Lung (tissue), 12 donors: ENCODE results near the gene NOPCHAP1. TPM values are rescaled to one million over a fixed set of nuclear protein-coding genes. Genes with fewer than 3 reads are reported as not detected.
A peak's percentile ranks its signal among the peaks of the same experiment; 100 is the strongest.
"Not testable (repeated sequence)": the region's sequence is repeated elsewhere in the genome, so short reads cannot be mapped to it uniquely, and the experiment has no call there.

Experiments used
- ATAC-seq: fragments of 200-7000 bp; cut with Tn5 transposase; one replicate; pipeline ENCODE4 v1.9.1; 2020; ENCODE audit warnings: moderate number of reproducible peaks; ENCODE audit not compliant: insufficient read depth, low FRiP score
- DNase-seq, 3 donors: peaks; one replicate each; pipeline ENCODE4 v3.0.0-alpha.2; 2013 to 2017
- H3K27ac ChIP-seq, 2 donors: one replicate each; pipeline ENCODE4 v1.5.1; 2013; ENCODE audit warnings: mild to moderate bottlenecking in 2 of 2, moderate library complexity in 2 of 2, control low read depth in 1 of 2, inconsistent platforms in 1 of 2, low read depth in 1 of 2, low read length in 1 of 2
- H3K27me3 ChIP-seq, 3 donors: one replicate each; pipeline ENCODE4 v1.5.1; 2013; ENCODE audit warnings: low read length in 2 of 3; ENCODE audit not compliant: control insufficient read depth in 3 of 3, insufficient read depth in 3 of 3
- H3K36me3 ChIP-seq, 4 donors: one replicate each; pipeline ENCODE4 v1.5.1; 2013; ENCODE audit warnings: low read length in 4 of 4, mild to moderate bottlenecking in 1 of 4, moderate library complexity in 1 of 4; ENCODE audit not compliant: control insufficient read depth in 4 of 4, insufficient read depth in 4 of 4
- H3K4me1 ChIP-seq, 5 donors: one replicate each; pipeline ENCODE4 v1.5.1; 2013; ENCODE audit warnings: low read length in 5 of 5, mild to moderate bottlenecking in 2 of 5, moderate library complexity in 1 of 5; ENCODE audit not compliant: control insufficient read depth in 5 of 5, insufficient read depth in 5 of 5
- H3K4me3 ChIP-seq: one replicate; pipeline ENCODE4 v1.5.1; 2013; ENCODE audit warnings: mild to moderate bottlenecking, control low read depth, moderate library complexity
- H3K9ac ChIP-seq, 2 donors: one replicate each; pipeline ENCODE4 v1.5.1; 2013; ENCODE audit warnings: low read length in 2 of 2, control low read depth in 1 of 2; ENCODE audit not compliant: insufficient read depth in 1 of 2
- H3K9me3 ChIP-seq, 4 donors: one replicate each; pipeline ENCODE4 v1.5.1; 2013; ENCODE audit warnings: low read length in 3 of 4, mild to moderate bottlenecking in 1 of 4, moderate library complexity in 1 of 4; ENCODE audit not compliant: control insufficient read depth in 4 of 4, insufficient read depth in 3 of 4
- CTCF ChIP-seq: IDR thresholded peaks from 2 replicates; pipeline ENCODE4 v1.5.1; 2012; ENCODE audit warnings: mild to moderate bottlenecking; ENCODE audit errors: control extremely low read depth, extremely low read depth
- WGBS, 2 donors: extraction: QIAGEN DNeasy Blood & Tissue Kit; methylation state at CpG; one replicate each; pipeline ENCODE4 v1.1.7; 2013; 5-methylcytosine and 5-hydroxymethylcytosine counted together
- polyA plus RNA-seq, 2 donors: library from polyadenylated mRNA; stranded (reverse); fragments of 200-250 nt; gene quantifications; one replicate each; pipeline ENCODE4 v1.2.1, GENCODE V29; 2013
- total RNA-seq, 2 donors: library from RNA; depleted of rRNA in 1 of 2; stranded (reverse); fragments of >200 nt in 1 of 2; gene quantifications; one replicate each; pipeline ENCODE4 v1.2.1, GENCODE V29; 2014 to 2021
- donor health status: control.
- donor health status: control.
- donor health status: Bipolar disorder and iron deficiency.
- donor health status: healthy.
- donor health status: DM: yes; HTN: yes; CAD: no.

Gene NOPCHAP1
- total and polyA plus RNA-seq, 4 donors, result 7.8 to 12.2 (median 10.4) TPM

GRCh38 chr12:104941454-104941853 is 44.7 kb upstream of the NOPCHAP1 start:
- no peak for ATAC-seq
- Histone ChIP-seq H3K4me3 (no peak overlapping the region), H3K9ac (no peak overlapping the region), H3K27me3 (no peaks in the 10 kb centered on the region), H3K36me3 (no peaks in the 10 kb centered on the region), H3K27ac (no peak overlapping the region), H3K4me1 (no peaks in the 10 kb centered on the region), H3K9me3 (peaks cover 0 to 5% (median 0%) of the 10 kb centered on the region in 4 donors)
- 87 to 98% methylated on average over 3 of the region's 3 CpGs for WGBS, 2 donors
- no peak for TF ChIP-seq CTCF
- DNase-seq, result no peak

- H3K36me3 ChIP-seq, result no peaks in the 10 kb centered on the region
- 91 to 95% methylated on average over 4 of the region's 4 CpGs for WGBS, 2 donors
- H3K4me1 ChIP-seq, result no peaks in the 10 kb centered on the region
- no peak overlapping the region for H3K27ac ChIP-seq
- H3K4me3 ChIP-seq, result no peak overlapping the region
- H3K27me3 ChIP-seq, result no peaks in the 10 kb centered on the region
- peaks cover 0 to 5% (median 0%) of the 10 kb centered on the region in 4 donors for H3K9me3 ChIP-seq
- no peak for TF ChIP-seq CTCF
- no peak overlapping the region for H3K9ac ChIP-seq
- DNase-seq (no peak), ATAC-seq (no peak)
These were observed 44.0 kb upstream of the NOPCHAP1 start for GRCh38 chr12:104942075-104942474.

GRCh38 chr12:104943401-104943800 is 42.7 kb upstream of the NOPCHAP1 start:
- H3K27me3 ChIP-seq, ATAC-seq, H3K9ac ChIP-seq, H3K4me3 ChIP-seq, H3K9me3 ChIP-seq, DNase-seq, H3K27ac ChIP-seq, H3K4me1 ChIP-seq, H3K36me3 ChIP-seq: not testable (repeated sequence)
- WGBS, 2 donors, result 96% methylated on average over 8 of the region's 8 CpGs

GRCh38 chr12:104944252-104944651 is 41.9 kb upstream of the NOPCHAP1 start:
- Histone ChIP-seq H3K9me3 (peaks cover 0 to 5% (median 0%) of the 10 kb centered on the region in 4 donors), H3K27me3 (peaks cover 0 to 3% (median 0%) of the 10 kb centered on the region in 3 donors), H3K27ac (peak overlapping the region in 1 of 2 donors; percentile 72), H3K4me1 (no peaks in the 10 kb centered on the region), H3K36me3 (no peaks in the 10 kb centered on the region), H3K9ac (no peak overlapping the region), H3K4me3 (no peak overlapping the region)
- TF ChIP-seq CTCF, result no peak
- ATAC-seq (no peak), DNase-seq (no peak)
- WGBS, 2 donors, result 79 to 95% methylated on average over 3 of the region's 3 CpGs

- H3K27ac ChIP-seq, H3K4me1 ChIP-seq, H3K36me3 ChIP-seq, H3K4me3 ChIP-seq, ATAC-seq, DNase-seq, H3K9me3 ChIP-seq, H3K9ac ChIP-seq: not testable (repeated sequence)
- H3K27me3 ChIP-seq, result peaks cover 0 to 14% (median 4%) of the 10 kb centered on the region in 3 donors
- WGBS, 2 donors, result 92 to 96% methylated on average over 4 of the region's 4 CpGs
These were observed 37.4 kb upstream of the NOPCHAP1 start for GRCh38 chr12:104948716-104949115.
